Epithelial cell of prostate (primary cell): ENCODE measurements around the gene TGFA.
A peak's percentile ranks its signal among the peaks of the same experiment; 100 is the strongest.

ENCODE experiments used
- DNase-seq: peaks from one replicate; pipeline ENCODE4 v3.0.0-alpha.2; 2011; ENCODE audit warnings: low read depth, low spot score
- H3K27ac ChIP-seq: fragments of 450-650 bp; 2 replicates; pipeline ENCODE4 v1.5.1; 2017; ENCODE audit warnings: mild to moderate bottlenecking

TGFA gene

GRCh38 chr2:70554338-70554892 lies 789 bp upstream of the TGFA start:
- peak overlapping the region; percentile 97 for H3K27ac ChIP-seq
- DNase-seq: no peak

- H3K27ac ChIP-seq: peak overlapping the region; percentile 97
- DNase-seq: no peak
Measured at GRCh38 chr2:70553334-70553583, 367 bp downstream of the TGFA start.

- H3K27ac ChIP-seq: peak overlapping the region; percentile 97
- DNase-seq: no peak
Measured at GRCh38 chr2:70552501-70553333, 909 bp downstream of the TGFA start.

- peak overlapping the region; percentile 97 for H3K27ac ChIP-seq
- DNase-seq: no peak
Measured at GRCh38 chr2:70551167-70551566, 2.5 kb downstream of the TGFA start.

- no peak for DNase-seq
Measured at GRCh38 chr2:70549962-70550361, 3.7 kb downstream of the TGFA start.

DNA sequence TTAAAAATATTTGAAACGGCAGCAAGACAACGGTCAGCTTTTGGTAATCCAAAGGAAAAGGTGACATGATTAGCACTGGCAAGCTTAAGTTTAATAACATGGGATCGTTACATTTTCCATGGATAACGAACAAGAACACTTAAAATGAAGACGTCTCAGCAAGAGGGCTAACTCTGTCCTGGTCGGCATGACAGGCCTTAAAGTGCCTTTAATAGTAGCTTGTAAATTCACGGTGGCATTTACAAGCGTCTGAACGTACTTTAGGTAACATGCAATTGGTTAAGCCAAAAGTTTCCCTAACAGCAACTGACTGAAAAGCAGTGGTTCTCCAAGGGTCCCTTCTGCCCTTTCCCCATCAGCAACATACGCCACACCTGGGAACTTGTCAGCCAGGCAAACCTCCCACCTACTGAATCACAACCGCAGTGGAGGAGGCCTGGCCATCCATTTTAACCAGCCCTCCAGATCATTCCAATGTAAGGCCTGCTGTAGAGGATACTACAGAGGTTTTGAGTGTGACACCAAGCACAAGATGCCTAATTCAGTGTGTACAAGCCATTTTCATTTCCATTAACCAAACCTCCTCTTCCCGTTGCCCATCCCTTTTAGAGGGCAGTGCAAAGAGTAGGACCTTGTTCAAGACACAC lies 4.4 kb downstream of the TGFA start:
- no peak for DNase-seq
- H3K27ac ChIP-seq: peak overlapping the region; percentile 97

More at GRCh38 chr2:70549962-70550361, 3.7 kb downstream of the TGFA start:
- H3K27ac ChIP-seq: peak overlapping the region; percentile 97

DNA sequence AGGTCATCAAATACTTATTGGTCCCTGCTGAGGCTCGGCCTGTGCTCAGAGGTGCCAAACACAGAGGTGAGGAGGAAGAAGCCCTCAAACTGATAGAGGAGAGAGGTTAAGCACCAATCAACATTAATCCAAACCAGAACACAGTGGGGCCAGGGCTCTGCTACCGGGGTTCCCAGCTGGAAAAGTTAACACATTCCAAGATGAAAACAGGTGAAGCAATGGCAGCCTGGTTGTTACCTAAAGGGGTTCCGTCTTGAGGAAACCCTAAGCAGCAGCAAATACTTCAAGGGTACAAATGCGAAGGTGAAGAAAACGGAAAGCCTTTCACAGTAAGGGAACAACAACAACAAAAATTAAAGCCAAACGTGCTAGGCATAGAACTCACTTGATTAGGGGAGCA lies 5.4 kb downstream of the TGFA start:
- no peak for DNase-seq
- peak overlapping the region; percentile 97 for H3K27ac ChIP-seq

DNA sequence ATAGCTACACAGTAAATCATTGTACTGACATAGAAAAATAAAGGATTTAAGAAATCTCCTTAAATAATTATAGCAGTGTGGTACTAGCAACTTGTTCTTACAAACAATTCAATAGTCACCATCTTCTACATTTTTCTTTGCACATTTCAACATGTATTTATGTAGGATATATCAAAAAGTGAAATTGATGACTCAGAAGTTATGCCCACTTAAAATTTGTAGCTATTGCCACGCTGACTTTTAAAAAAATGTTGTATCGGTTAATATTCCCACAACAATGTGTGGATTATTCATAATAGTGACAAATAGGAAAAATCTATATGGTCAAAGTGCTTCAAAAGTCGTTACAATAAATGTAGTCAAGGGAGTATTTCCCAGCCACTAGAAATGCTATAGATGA lies 6.7 kb downstream of the TGFA start:
- H3K27ac ChIP-seq: peak overlapping the region; percentile 36
- DNase-seq: no peak

DNA sequence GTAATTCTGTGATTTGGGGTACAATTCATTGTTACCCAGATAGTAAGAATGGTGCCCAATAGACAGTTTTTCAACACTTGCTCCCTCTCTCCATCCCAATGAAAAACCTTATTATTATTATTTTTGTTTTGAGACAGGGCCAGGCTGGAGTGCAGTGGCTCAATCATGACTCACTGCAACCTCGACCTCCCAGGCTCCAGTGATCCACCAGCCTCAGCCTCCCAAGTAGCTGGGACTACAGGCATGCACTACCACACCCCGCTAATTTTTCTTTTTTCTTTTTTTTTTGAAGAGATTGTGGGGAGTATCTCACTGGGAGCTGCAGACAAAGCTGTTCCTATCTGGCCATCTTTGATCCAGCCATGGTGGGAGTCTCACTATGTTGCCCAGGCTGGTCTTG lies 7.2 kb downstream of the TGFA start:
- H3K27ac ChIP-seq: peak overlapping the region; percentile 36
- DNase-seq: no peak

GRCh38 chr2:70541481-70542020 lies 12.1 kb downstream of the TGFA start:
- no peak for DNase-seq
- peak overlapping the region; percentile 45 for H3K27ac ChIP-seq

GRCh38 chr2:70537840-70538239 lies 15.8 kb downstream of the TGFA start:
- no peak for DNase-seq
- H3K27ac ChIP-seq: peak overlapping the region; percentile 100

- DNase-seq: no peak
- peak overlapping the region; percentile 100 for H3K27ac ChIP-seq
Measured at GRCh38 chr2:70536517-70537055, 17.0 kb downstream of the TGFA start.

- DNase-seq: no peak
- H3K27ac ChIP-seq: peak overlapping the region; percentile 100
Measured at GRCh38 chr2:70535573-70535972, 18.1 kb downstream of the TGFA start.

DNA sequence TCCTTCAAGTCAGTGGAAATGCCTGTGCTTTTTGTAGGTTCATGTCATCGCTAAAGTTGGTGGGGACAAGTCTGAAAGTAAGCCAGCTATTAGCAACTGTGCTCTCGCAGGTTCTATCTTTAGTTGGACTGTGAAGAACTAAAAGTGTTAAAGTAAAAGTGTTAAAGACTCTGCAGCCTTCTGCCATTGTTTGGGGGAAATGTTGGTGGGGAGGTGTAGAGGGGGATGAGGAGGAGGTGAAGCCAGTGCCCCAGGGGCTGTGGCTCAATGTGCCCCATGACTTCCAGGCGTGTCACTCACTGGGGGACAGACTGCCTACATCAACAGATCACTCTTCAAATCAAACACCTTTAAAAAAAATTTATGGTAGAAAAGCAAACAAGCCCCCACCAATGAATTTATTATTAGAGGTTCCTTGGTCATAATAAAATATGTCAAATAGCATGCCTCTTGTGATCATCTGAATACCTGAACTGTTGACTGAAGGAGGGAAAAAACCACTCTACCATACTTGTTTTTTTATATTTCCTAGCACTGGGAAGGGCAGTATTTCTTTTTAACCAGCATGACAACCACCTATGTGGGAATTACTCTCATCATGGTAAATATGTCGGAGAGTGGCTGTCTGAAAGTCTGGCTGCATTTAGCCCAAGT lies 19.3 kb downstream of the TGFA start:
- no peak for DNase-seq
- H3K27ac ChIP-seq: peak overlapping the region; percentile 100

GRCh38 chr2:70532244-70532935 lies 21.2 kb downstream of the TGFA start:
- H3K27ac ChIP-seq: peak overlapping the region; percentile 100
- DNase-seq: no peak

DNA sequence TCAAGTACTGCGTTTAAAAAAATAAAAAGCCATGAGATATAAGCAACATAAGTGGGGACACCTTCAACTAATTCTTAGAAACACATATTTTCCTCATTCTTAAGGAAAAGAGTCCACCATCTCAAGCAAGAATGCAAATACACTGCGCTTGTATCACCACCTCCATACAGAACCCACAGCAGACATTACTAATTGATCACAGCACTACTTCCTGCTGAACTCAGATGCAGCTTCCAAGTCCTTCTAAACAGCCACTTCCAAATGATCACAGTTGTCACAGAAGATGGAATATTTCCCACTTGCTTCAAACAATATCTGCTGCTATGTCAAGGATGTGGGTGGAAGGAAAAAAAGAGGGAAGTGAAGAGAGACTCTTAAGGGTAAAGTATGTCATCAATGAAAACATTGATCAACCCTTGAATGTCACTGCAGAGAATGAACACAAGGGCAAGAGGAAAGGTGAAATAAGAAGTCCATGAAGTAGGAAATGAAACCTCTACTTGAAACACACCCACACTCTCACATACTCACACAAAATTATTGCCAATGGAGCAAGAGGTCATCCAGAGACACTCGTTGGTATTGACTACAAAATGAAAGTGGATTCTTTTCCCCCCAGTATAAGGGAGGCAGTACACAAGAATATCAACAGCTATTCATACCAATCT lies 22.1 kb downstream of the TGFA start:
- DNase-seq: no peak
- peak overlapping the region; percentile 100 for H3K27ac ChIP-seq

DNA sequence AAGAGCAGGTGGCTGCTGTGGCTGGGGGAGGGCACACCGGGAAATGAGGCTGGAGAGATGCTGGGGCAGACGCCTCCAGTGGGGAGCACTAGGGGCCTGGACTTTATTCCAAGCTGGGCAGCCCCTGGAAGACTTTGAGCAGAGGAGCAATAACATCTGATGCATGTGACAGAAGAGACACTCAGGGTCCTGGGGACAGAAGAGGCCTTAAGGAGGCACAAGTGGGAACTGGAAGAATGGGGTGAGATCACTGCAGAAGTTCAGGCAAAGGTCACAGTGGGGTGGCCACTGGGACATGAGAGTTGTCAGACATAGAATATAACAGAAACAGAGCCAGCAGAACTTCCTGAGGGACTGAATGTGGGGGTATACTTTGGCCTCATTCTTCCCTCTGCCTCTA lies 24.0 kb downstream of the TGFA start:
- peak overlapping the region; percentile 100 for H3K27ac ChIP-seq
- DNase-seq: no peak

GRCh38 chr2:70528929-70529328 lies 24.7 kb downstream of the TGFA start:
- DNase-seq: no peak
- peak overlapping the region; percentile 100 for H3K27ac ChIP-seq

DNA sequence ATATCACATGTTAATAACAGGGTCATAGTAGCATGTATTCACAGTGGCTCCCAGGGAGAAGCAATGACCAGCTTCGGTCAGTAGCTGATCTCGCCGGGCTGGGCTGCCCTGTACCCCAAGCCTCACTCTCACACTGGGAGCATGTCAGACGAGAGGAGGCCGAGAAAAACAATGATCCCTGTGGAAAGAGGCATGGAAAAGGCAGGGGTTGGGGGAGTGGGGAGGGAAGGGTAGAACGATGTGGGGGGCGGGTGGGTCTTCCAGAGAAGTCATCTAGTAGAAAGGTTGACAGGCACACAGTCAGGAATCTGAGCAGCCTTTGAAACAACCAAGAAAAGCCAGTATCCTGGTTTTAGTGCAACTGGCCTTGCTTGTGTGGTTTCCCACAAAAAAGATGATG lies 25.4 kb downstream of the TGFA start:
- H3K27ac ChIP-seq: peak overlapping the region; percentile 100
- no peak for DNase-seq
